Esophagus muscularis mucosa (tissue), 4 donors: Measurements from ENCODE around the gene CTIF. TPM values are rescaled to one million over a fixed set of nuclear protein-coding genes. Genes with fewer than 3 reads are reported as not detected.

Source experiments
- DNase-seq: peaks from one replicate; pipeline ENCODE4 v3.0.0-alpha.2; 2017; ENCODE audit errors: extremely low spot score
- H3K27ac ChIP-seq, 4 donors: fragments of 200-600 bp; sonication (generic); replicated peaks in 1 of 4; 1 replicate in 3 of 4; 2 replicates in 1 of 4; pipeline ENCODE4 v1.5.1; 2016 to 2019; ENCODE audit warnings: mild to moderate bottlenecking in 1 of 4
- H3K27me3 ChIP-seq, 4 donors: fragments of 200-600 bp; sonication (generic); one replicate each; pipeline versions ENCODE4 v1.5.1 to v1.6.0; 2016 to 2019
- H3K36me3 ChIP-seq, 4 donors: fragments of 200-600 bp; sonication (generic); one replicate each; pipeline ENCODE4 v1.5.1; 2016 to 2019
- H3K4me1 ChIP-seq, 4 donors: fragments of 200-600 bp; sonication (generic); one replicate each; pipeline ENCODE4 v1.5.1; 2016 to 2019
- H3K4me3 ChIP-seq, 4 donors: fragments of 200-600 bp; sonication (generic); 1 replicate in 2 of 4; 2 replicates in 2 of 4; pipeline ENCODE4 v1.5.1; 2016 to 2019; ENCODE audit warnings: mild to moderate bottlenecking in 4 of 4, moderate library complexity in 1 of 4
- H3K9me3 ChIP-seq, 4 donors: fragments of 200-600 bp; sonication (generic); 1 replicate in 3 of 4; 2 replicates in 1 of 4; pipeline ENCODE4 v1.5.1; 2016 to 2019
- EP300 ChIP-seq: sonication (generic); formaldehyde crosslinking; IDR thresholded peaks from one replicate; pipeline ENCODE4 v1.6.1; 2017; ENCODE audit warnings: antibody characterized with exemption
- POLR2A ChIP-seq: fragments of 450-650 bp; IDR thresholded peaks from one replicate; pipeline ENCODE4 v1.6.1; 2017; ENCODE audit warnings: antibody characterized with exemption, moderate library complexity, mild to moderate bottlenecking, low read depth
- POLR2AphosphoS5 ChIP-seq, 2 donors: sonication (generic); formaldehyde crosslinking; IDR thresholded peaks; one replicate each; pipeline ENCODE4 v1.6.1; 2017; ENCODE audit warnings: antibody characterized with exemption in 2 of 2
- WGBS: methylation state at CpG from one replicate; pipeline ENCODE4 v1.1.5; 2018; 5-methylcytosine and 5-hydroxymethylcytosine counted together
- intact Hi-C: fragments of 100-400 bp; cut with DNase I; formaldehyde crosslinking; loops from one replicate; pipeline ENCODE4 v1.15.1; 2023
- total RNA-seq, 4 donors: library from RNA; depleted of rRNA; stranded (reverse); fragments of >200 nt; gene quantifications; one replicate each; pipeline versions ENCODE4 v1.1.0 to v1.2.1, GENCODE V29; 2016
- TF ChIP-seq, protein P1 (sequence below), 3 experiments: fragments of 200-600 bp in 2 of 3; fragments of 450-650 bp in 1 of 3; sonication (generic) in 2 of 3; IDR thresholded peaks; one replicate each; pipeline ENCODE4 v1.5.1; 2017 to 2019; ENCODE audit warnings: antibody characterized with exemption in 3 of 3, mild to moderate bottlenecking in 2 of 3, moderate library complexity in 1 of 3

The CTIF gene
- total RNA-seq, 4 donors from 2014 or later, result 63.1 to 137 (median 87.7) TPM

DNA sequence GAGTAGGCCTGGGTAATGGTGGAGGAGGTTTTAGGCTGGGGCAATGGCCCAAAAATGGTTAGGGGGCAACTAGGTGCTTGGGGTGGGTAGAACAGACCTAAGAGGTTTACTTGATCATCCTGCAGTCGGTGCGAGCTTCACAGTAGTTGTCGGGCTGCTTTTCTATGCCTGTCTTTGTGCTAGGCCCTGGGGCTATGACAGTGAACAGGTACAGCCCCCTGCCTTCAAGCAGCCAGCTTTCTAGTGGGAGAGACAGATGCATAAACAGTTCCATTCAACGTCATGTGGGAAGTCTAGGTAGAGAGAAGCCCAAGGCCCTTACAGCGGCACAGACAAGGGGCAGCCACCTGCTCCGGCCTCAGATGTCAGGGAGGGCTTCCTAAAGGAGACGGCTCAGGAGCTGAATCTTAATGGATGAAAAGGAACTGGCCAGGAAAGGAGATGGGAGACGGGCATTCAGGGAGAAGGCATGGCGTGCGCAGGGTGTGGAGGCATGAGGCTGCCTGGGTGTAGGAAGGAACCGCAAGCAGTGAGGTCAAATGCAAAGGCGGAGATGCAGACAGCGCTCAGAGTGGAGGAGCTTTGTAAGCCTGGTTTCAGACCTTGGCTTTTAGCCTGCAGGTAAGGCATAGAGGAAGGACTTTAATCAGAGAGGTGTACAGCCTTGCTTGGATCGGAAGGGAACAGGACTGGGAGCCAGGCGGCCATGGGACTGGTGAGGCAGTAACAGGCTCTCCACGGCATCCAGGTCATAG lies 6.0 kb downstream of the CTIF start:
- no peak overlapping the region for H3K4me3 ChIP-seq
- intact Hi-C loops, result loop anchor here (5.0 to 10.0 kb wide), 2 partner anchors 117 to 400 kb away; no protein-coding TSS in a partner anchor
- no peaks in the 10 kb centered on the region for H3K36me3 ChIP-seq
- no peak for DNase-seq
- no peaks in the 10 kb centered on the region for H3K27me3 ChIP-seq
- TF ChIP-seq POLR2A, result no peak
- no peak for TF ChIP-seq POLR2AphosphoS5 (IDR thresholded peaks at IDR 0.05)
- TF ChIP-seq, protein P1, sequence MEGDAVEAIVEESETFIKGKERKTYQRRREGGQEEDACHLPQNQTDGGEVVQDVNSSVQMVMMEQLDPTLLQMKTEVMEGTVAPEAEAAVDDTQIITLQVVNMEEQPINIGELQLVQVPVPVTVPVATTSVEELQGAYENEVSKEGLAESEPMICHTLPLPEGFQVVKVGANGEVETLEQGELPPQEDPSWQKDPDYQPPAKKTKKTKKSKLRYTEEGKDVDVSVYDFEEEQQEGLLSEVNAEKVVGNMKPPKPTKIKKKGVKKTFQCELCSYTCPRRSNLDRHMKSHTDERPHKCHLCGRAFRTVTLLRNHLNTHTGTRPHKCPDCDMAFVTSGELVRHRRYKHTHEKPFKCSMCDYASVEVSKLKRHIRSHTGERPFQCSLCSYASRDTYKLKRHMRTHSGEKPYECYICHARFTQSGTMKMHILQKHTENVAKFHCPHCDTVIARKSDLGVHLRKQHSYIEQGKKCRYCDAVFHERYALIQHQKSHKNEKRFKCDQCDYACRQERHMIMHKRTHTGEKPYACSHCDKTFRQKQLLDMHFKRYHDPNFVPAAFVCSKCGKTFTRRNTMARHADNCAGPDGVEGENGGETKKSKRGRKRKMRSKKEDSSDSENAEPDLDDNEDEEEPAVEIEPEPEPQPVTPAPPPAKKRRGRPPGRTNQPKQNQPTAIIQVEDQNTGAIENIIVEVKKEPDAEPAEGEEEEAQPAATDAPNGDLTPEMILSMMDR (IDR thresholded peaks at IDR 0.05), result no peak
- no peak for TF ChIP-seq EP300
- H3K4me1 ChIP-seq, result peaks cover 81 to 91% (median 85%) of the 10 kb centered on the region in 4 donors
- H3K27ac ChIP-seq, result peak overlapping the region; percentile 80 to 88 (median 82)
- 84% methylated on average over 16 of the region's 16 CpGs for WGBS
- no peaks in the 10 kb centered on the region for H3K9me3 ChIP-seq

DNA sequence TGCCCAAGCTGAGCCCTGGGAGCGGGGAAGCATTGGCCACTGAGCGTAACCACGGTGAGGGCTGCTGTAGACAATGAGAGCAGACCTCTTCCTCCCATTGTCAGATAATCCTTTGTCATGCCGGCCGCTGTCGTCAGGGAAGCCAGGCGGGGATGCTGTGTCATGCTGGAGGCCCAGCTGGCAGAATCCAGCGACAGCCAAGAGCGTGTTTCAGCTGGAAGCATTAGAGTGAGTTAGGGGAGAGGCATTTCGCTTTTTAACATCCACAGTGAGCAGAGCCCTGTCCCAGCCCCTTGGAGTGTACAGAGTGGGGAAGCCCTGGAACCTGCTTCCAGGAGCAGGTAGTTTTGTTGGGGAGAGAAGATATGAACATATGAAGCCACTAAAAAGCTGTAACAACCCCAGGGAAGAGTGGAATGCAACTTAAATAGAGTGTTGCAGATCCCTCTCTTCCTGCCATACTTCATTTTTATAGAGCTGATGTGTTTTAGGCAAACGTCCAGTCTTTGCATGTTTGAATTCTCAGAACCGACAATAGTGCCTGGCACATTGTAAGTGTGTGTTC lies 7.0 kb downstream of the CTIF start:
- Histone ChIP-seq H3K27ac (peak overlapping the region; percentile 80 to 88 (median 82)), H3K36me3 (no peaks in the 10 kb centered on the region), H3K4me3 (peak overlapping the region in 1 of 4 donors; percentile 1), H3K27me3 (no peaks in the 10 kb centered on the region), H3K4me1 (peaks cover 84 to 96% (median 91%) of the 10 kb centered on the region in 4 donors), H3K9me3 (no peaks in the 10 kb centered on the region)
- intact Hi-C loops, result loop anchor here (5.0 to 10.0 kb wide), 2 partner anchors 116 to 399 kb away; no protein-coding TSS in a partner anchor
- no peak for TF ChIP-seq EP300
- TF ChIP-seq POLR2A, result no peak
- TF ChIP-seq POLR2AphosphoS5 (IDR thresholded peaks at IDR 0.05), result peak; percentile 55 to 78
- TF ChIP-seq, protein P1 (IDR thresholded peaks at IDR 0.05), result no peak
- 9% methylated on average over 12 of the region's 12 CpGs for WGBS
- DNase-seq, result no peak

DNA sequence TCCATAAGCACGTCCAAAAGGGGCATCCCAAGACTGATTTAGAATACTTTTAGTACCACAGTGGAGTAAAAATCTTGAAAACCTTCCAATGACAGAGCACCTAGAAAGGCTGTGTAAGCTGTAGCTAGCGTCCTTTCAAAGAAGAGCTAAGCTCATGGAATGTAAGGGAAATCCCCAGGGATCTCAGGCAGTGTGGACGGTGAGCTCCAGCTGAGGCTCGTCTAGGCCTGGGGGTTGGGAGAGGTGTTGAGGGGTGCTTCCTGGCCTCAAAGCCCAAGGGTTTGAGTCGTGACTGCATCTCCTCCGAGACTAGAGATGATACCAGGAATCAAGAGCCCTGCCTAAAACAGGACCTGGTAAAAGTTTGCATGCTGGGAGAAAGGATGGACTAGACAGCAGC lies 7.6 kb downstream of the CTIF start:
- Histone ChIP-seq H3K27me3 (no peaks in the 10 kb centered on the region), H3K36me3 (peaks cover 0 to 4% (median 0%) of the 10 kb centered on the region in 4 donors), H3K9me3 (no peaks in the 10 kb centered on the region), H3K4me1 (peaks cover 82 to 96% (median 89%) of the 10 kb centered on the region in 4 donors), H3K4me3 (no peak overlapping the region), H3K27ac (peak overlapping the region; percentile 80 to 88 (median 82))
- no peak for DNase-seq
- 44% methylated on average over 5 of the region's 6 CpGs for WGBS
- TF ChIP-seq, protein P1 (IDR thresholded peaks at IDR 0.05), result no peak
- no peak for TF ChIP-seq POLR2A
- no peak for TF ChIP-seq EP300
- TF ChIP-seq POLR2AphosphoS5 (IDR thresholded peaks at IDR 0.05), result no peak
- intact Hi-C loops, result loop anchor here (5.0 to 10.0 kb wide), 2 partner anchors 116 to 398 kb away; no protein-coding TSS in a partner anchor

DNA sequence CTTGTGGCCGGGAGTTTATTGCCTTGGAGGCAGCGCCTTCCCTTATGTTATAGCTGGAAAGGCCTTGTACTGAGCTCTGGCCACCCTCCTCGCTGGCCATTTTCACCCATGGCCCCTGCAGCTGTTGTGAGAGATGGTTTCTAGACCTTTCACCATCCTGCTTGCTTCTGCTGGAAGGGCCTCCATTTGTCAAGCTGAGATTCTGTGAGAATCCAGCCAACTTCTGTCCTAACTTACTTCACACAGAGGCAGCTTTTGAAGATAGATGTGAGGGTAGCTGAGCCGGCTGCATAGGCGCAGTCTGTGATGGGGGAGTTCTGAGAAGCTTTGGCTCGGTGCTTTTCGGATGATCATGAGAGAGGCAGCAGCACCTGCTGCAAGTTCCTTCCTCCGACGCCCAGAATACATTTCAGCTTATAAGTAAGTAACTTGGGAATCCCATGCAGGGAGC lies 8.7 kb downstream of the CTIF start:
- WGBS, result 46% methylated on average over 9 of the region's 9 CpGs
- H3K4me1 ChIP-seq, result peaks cover 70 to 94% (median 78%) of the 10 kb centered on the region in 4 donors
- no peak for TF ChIP-seq EP300
- H3K9me3 ChIP-seq, result no peaks in the 10 kb centered on the region
- intact Hi-C loops, result loop anchor here (5.0 to 10.0 kb wide), 2 partner anchors 115 to 397 kb away; no protein-coding TSS in a partner anchor
- H3K4me3 ChIP-seq, result peak overlapping the region in 2 of 4 donors; percentile 11 to 31
- peak overlapping the region; percentile 80 to 88 (median 82) for H3K27ac ChIP-seq
- H3K36me3 ChIP-seq, result peaks cover 0 to 5% (median 0%) of the 10 kb centered on the region in 4 donors
- no peaks in the 10 kb centered on the region for H3K27me3 ChIP-seq
- no peak for DNase-seq
